ENCODE data around the gene PLEKHG2.

DNA sequence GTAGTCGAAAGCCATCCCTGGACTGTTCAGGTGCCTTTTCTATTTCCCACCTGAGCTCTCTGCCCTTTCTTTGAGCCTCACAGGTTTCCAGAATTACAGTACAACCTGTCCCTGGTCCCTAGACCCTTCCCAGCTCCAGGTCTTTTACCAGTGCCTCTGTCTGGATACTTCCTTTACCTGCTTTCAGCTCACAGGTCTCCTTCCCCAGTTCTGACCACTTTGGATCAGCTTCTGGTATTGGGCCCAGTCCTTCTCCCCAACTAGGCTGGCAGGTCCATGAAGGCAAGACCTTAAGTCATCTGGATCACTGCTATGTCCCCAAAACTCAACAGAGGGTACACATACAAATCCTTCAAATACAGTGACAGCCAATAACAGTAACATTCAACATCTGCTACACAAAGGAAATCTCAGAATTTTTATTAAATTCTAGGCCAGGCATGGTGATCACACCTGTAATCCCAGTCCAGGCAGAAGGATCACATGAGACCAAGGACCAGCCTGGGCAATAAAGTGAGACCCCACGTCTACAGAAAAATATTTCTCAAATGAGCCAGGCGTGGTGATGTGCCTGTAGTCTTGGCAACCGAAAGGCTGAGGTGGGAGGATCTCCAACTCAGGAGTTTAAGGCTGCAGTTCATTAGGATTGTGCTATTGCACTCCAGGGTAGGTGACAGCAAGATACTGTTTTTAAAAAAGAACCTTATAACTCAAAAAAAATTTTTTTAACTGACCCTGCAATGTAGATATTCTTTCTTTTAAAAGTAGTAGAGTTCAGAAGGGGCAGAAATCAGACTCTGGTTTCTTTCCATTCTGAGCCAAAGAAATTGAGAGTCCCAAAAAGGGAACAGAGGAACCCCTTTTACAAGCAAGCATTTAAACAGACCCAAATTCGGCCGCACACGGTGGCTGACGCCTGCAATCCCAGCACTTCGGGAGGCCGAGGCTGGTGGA lies 21.9 kb downstream of the PLEKHG2 start:
- no peak for TF ChIP-seq EZH2 (IDR thresholded peaks at IDR 0.05; ENCODE audit: borderline replicate concordance, insufficient read depth, low read length, poor library complexity, severe bottlenecking)
- TF ChIP-seq, protein P1, sequence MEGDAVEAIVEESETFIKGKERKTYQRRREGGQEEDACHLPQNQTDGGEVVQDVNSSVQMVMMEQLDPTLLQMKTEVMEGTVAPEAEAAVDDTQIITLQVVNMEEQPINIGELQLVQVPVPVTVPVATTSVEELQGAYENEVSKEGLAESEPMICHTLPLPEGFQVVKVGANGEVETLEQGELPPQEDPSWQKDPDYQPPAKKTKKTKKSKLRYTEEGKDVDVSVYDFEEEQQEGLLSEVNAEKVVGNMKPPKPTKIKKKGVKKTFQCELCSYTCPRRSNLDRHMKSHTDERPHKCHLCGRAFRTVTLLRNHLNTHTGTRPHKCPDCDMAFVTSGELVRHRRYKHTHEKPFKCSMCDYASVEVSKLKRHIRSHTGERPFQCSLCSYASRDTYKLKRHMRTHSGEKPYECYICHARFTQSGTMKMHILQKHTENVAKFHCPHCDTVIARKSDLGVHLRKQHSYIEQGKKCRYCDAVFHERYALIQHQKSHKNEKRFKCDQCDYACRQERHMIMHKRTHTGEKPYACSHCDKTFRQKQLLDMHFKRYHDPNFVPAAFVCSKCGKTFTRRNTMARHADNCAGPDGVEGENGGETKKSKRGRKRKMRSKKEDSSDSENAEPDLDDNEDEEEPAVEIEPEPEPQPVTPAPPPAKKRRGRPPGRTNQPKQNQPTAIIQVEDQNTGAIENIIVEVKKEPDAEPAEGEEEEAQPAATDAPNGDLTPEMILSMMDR (IDR thresholded peaks at IDR 0.05; ENCODE audit: poor library complexity, severe bottlenecking): no peak
- no peak for TF ChIP-seq POLR2AphosphoS5 (IDR thresholded peaks at IDR 0.05)
- no peak for TF ChIP-seq SMC3 (conservative IDR thresholded peaks at IDR 0.05; ENCODE audit: poor library complexity)

Data from neural cell (in vitro differentiated cells).